HepG2 (cell line): ENCODE results near the gene GGACT. TPM values are rescaled to one million over a fixed set of nuclear protein-coding genes. Genes with fewer than 3 reads are reported as not detected.

Experiments used
- ARNTL ChIP-seq: sonication (generic); formaldehyde crosslinking; IDR thresholded peaks from 2 replicates; pipeline ENCODE4 v1.4.0; 2020; ENCODE audit warnings: mild to moderate bottlenecking, missing genetic modification reagents
- BHLHE40 ChIP-seq: IDR thresholded peaks from 2 replicates; pipeline ENCODE4 v1.6.1; 2011; ENCODE audit warnings: low read length, improper control_type of control experiment
- CEBPB ChIP-seq: IDR thresholded peaks from 2 replicates; pipeline ENCODE4 v1.6.1; 2011; ENCODE audit warnings: low read depth, low read length, improper control_type of control experiment, borderline replicate concordance
- CHD2 ChIP-seq: IDR thresholded peaks from 2 replicates; pipeline ENCODE4 v1.6.1; 2011; ENCODE audit warnings: low read depth, low read length, improper control_type of control experiment
- FOSL2 ChIP-seq: sonication (generic); formaldehyde crosslinking; IDR thresholded peaks from 2 replicates; pipeline ENCODE4 v1.4.0; 2020; ENCODE audit warnings: missing genetic modification reagents
- GABPB1 ChIP-seq: IDR thresholded peaks from 2 replicates; pipeline ENCODE4 v1.6.1; 2016; ENCODE audit warnings: mild to moderate bottlenecking, missing genetic modification reagents, moderate library complexity, missing compliant biosample characterization
- HOXA7 ChIP-seq: sonication (generic); formaldehyde crosslinking; IDR thresholded peaks from 2 replicates; pipeline ENCODE4 v1.8.1; 2022; ENCODE audit warnings: mild to moderate bottlenecking, missing genetic modification reagents, moderate library complexity
- JUN ChIP-seq: sonication (generic); formaldehyde crosslinking; IDR thresholded peaks from 2 replicates; pipeline ENCODE4 v1.4.0; 2020; ENCODE audit warnings: mild to moderate bottlenecking, missing genetic modification reagents
- MAFF ChIP-seq: IDR thresholded peaks from 2 replicates; pipeline ENCODE4 v1.6.1; 2011; ENCODE audit warnings: low read depth, low read length, improper control_type of control experiment
- MBD4 ChIP-seq: IDR thresholded peaks from 2 replicates; pipeline ENCODE4 v1.6.1; 2012; ENCODE audit warnings: low read length, inconsistent platforms, borderline replicate concordance
- MEF2D ChIP-seq: sonication (generic); formaldehyde crosslinking; IDR thresholded peaks from 2 replicates; pipeline ENCODE4 v1.5.1; 2020; ENCODE audit warnings: mild to moderate bottlenecking, missing genetic modification reagents
- MLX ChIP-seq: IDR thresholded peaks from 2 replicates; pipeline ENCODE4 v1.6.1; 2016
- MYC ChIP-seq: sonication (generic); formaldehyde crosslinking; IDR thresholded peaks from 2 replicates; pipeline ENCODE4 v1.9.0; 2021; ENCODE audit warnings: missing genetic modification reagents, borderline replicate concordance
- NCOA1 ChIP-seq: sonication (generic); formaldehyde crosslinking; IDR thresholded peaks from 2 replicates; pipeline ENCODE4 v1.9.0; 2021; ENCODE audit warnings: missing genetic modification reagents
- POGZ ChIP-seq: sonication (generic); formaldehyde crosslinking; IDR thresholded peaks from 2 replicates; pipeline ENCODE4 v1.4.0; 2020; ENCODE audit warnings: mild to moderate bottlenecking, missing genetic modification reagents
- RFXAP ChIP-seq: sonication (generic); formaldehyde crosslinking; IDR thresholded peaks from 2 replicates; pipeline ENCODE4 v1.4.0; 2020; ENCODE audit warnings: missing genetic modification reagents, borderline replicate concordance
- SKIL ChIP-seq: sonication (generic); formaldehyde crosslinking; IDR thresholded peaks from 2 replicates; pipeline ENCODE4 v1.8.0; 2022; ENCODE audit warnings: missing genetic modification reagents, mild to moderate bottlenecking, moderate library complexity, borderline replicate concordance
- TBP ChIP-seq: sonication (generic); formaldehyde crosslinking; IDR thresholded peaks from 2 replicates; pipeline ENCODE4 v1.5.0; 2020; ENCODE audit warnings: missing genetic modification reagents
- ZFP36L1 ChIP-seq: sonication (generic); formaldehyde crosslinking; IDR thresholded peaks from 2 replicates; pipeline ENCODE4 v1.8.0; 2022; ENCODE audit warnings: mild to moderate bottlenecking, missing genetic modification reagents, moderate library complexity
- ZNF367 ChIP-seq: sonication (generic); formaldehyde crosslinking; IDR thresholded peaks from 2 replicates; pipeline ENCODE4 v1.4.0; 2020; ENCODE audit warnings: missing genetic modification reagents, borderline replicate concordance
- ZNF430 ChIP-seq: sonication (generic); formaldehyde crosslinking; IDR thresholded peaks from 2 replicates; pipeline ENCODE4 v1.9.0; 2021; ENCODE audit warnings: mild to moderate bottlenecking, missing genetic modification reagents
- ZNF513 ChIP-seq: sonication (generic); formaldehyde crosslinking; conservative IDR thresholded peaks from 2 replicates; pipeline ENCODE4 v1.5.0; 2020; ENCODE audit warnings: missing genetic modification reagents
- ZNF652 ChIP-seq: IDR thresholded peaks from 2 replicates; pipeline ENCODE4 v1.6.1; 2016; ENCODE audit warnings: low read depth, borderline replicate concordance
- ZNF672 ChIP-seq: sonication (generic); formaldehyde crosslinking; IDR thresholded peaks from 2 replicates; pipeline ENCODE4 v1.8.1; 2022; ENCODE audit warnings: missing genetic modification reagents
- ZNF703 ChIP-seq: sonication (generic); formaldehyde crosslinking; IDR thresholded peaks from 2 replicates; pipeline ENCODE4 v1.5.1; 2020; ENCODE audit warnings: missing genetic modification reagents, mild to moderate bottlenecking, moderate library complexity, borderline replicate concordance
- ZNF710 ChIP-seq: sonication (generic); formaldehyde crosslinking; IDR thresholded peaks from 2 replicates; pipeline ENCODE4 v1.5.0; 2020; ENCODE audit warnings: mild to moderate bottlenecking, missing genetic modification reagents, borderline replicate concordance
- ZNF891 ChIP-seq: sonication (generic); formaldehyde crosslinking; IDR thresholded peaks from 2 replicates; pipeline ENCODE4 v1.5.0; 2020; ENCODE audit warnings: mild to moderate bottlenecking, missing genetic modification reagents
- polyA plus RNA-seq, 8 experiments: library from polyadenylated mRNA; depleted of rRNA in 3 of 8; stranded (reverse) in 7 of 8; unstranded in 1 of 8; fragments of >200 nt; fragmentation: Illumina TruSeq in 4 of 8; extraction: Trizol in 4 of 8; gene quantifications; 2 replicates each; pipeline versions ENCODE4 v1.2.1 to v1.2.3, GENCODE V29; 2011 to 2016; ENCODE audit warnings: low read depth in 4 of 8, missing spikeins in 1 of 8, mixed read lengths in 1 of 8; ENCODE audit not compliant: insufficient read depth in 1 of 8
- total RNA-seq, 5 experiments: library from RNA; depleted of rRNA; stranded (reverse); fragments of >200 nt; fragmentation: Illumina TruSeq; extraction: Trizol; gene quantifications; 2 replicates each; pipeline ENCODE4 v1.2.3, GENCODE V29; 2016; ENCODE audit warnings: low read depth in 1 of 5

The GGACT gene
- total and polyA plus RNA-seq, 2 of the 13 experiments (the other 11 are each of a cell fraction or from before 2014, with no cell fraction given): 1.7 to 1.9 TPM

GRCh38 chr13:100518394-100519062 is 70.1 kb downstream of the GGACT start (continued):
- TF ChIP-seq SKIL (no peak), MBD4 (no peak), ARNTL (no peak), CHD2 (no peak), POGZ (CRISPR knock-in tag) (no peak), JUN (CRISPR knock-in tag) (no peak), GABPB1 (CRISPR knock-in tag) (no peak), MEF2D (CRISPR knock-in tag) (no peak), MLX (CRISPR knock-in tag) (0 out of 2 replicates have a peak, but pooled peaks have one; percentile 49), ZNF367 (CRISPR knock-in tag) (no peak), FOSL2 (CRISPR knock-in tag) (no peak), ZNF652 (CRISPR knock-in tag) (no peak), MYC (CRISPR knock-in tag) (no peak), ZNF703 (no peak), NCOA1 (CRISPR knock-in tag) (no peak), ZFP36L1 (CRISPR knock-in tag) (no peak), ZNF430 (CRISPR knock-in tag) (no peak), ZNF513 (CRISPR knock-in tag) (no peak), HOXA7 (CRISPR knock-in tag) (no peak), ZNF672 (CRISPR knock-in tag) (no peak), RFXAP (no peak), TBP (CRISPR knock-in tag) (no peak), BHLHE40 (no peak), ZNF891 (CRISPR knock-in tag) (no peak), MAFF (peak; percentile 25; the same call in 1 of the 2 replicates), ZNF710 (CRISPR knock-in tag) (no peak), CEBPB (peak; percentile 68; the same call in 1 of the 2 replicates)
